Stimulated activated naive CD4-positive, alpha-beta T cell treated with Interleukin-2 at 50 U/mL for 16 hours (primary cell): ENCODE measurements around the gene DCP1B.

Experiments
- DNase-seq: peaks from one replicate; lab custom pipeline; 2025; lab: John Stamatoyannopoulos, UW

The DCP1B gene

GRCh38 chr12:2017546-2018337 lies 13.5 kb upstream of the DCP1B start:
- DNase-seq: no peak

GRCh38 chr12:2016862-2017545 lies 12.7 kb upstream of the DCP1B start:
- no peak for DNase-seq

DNA sequence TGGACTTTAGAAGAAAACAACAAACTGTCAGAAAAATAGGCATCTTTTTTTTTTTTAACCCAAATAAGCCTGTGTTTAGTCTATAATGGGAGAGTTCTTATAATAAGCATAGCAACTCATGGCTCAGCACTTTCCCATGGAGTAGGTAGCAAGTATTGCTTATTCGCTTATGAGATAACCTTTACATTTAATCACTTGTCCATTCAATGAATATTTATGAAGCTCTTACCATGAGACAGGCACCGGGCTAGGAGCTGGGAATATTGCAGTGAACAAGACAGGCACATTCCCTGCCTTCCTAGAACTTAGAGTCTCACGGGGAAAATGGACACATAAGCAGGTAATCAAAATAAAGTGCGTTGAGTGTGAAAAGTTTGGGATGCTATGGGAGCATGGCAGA lies 10.0 kb upstream of the DCP1B start:
- DNase-seq: no peak

DNA sequence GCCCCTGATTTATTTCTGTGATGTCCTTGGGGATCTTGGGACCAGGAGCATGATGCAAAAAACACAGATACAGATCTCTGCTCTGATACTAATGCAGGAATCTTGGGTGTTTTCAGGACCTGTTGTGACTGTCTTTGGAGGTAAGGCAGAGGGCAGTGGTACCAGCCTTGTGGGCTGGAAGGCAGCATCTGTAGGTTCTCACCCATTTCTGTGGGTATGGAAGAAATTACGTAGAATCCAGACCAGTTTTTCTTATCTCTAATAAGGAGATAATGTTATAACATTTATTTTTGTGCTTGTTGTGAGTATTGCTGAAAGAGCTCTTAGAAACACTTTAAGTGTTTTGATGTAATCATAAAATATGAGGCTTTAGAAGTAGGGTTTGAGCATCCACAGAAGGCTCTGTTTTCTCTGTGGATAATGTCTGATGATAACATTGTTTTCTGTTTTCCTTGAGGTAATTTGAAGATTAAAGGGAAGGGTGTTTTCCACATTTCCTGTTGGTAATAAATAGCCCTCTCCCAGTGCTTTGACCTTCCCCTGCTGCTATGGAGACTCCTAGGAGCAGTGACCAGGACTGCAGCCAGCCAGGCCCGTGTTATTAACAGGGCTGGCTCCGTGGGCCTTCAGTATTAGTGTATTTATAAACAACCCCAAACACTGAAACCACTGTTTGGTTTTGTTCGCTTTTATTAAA lies 9.4 kb upstream of the DCP1B start:
- no peak for DNase-seq

GRCh38 chr12:2013086-2013485 lies 8.8 kb upstream of the DCP1B start:
- DNase-seq: no peak

DNA sequence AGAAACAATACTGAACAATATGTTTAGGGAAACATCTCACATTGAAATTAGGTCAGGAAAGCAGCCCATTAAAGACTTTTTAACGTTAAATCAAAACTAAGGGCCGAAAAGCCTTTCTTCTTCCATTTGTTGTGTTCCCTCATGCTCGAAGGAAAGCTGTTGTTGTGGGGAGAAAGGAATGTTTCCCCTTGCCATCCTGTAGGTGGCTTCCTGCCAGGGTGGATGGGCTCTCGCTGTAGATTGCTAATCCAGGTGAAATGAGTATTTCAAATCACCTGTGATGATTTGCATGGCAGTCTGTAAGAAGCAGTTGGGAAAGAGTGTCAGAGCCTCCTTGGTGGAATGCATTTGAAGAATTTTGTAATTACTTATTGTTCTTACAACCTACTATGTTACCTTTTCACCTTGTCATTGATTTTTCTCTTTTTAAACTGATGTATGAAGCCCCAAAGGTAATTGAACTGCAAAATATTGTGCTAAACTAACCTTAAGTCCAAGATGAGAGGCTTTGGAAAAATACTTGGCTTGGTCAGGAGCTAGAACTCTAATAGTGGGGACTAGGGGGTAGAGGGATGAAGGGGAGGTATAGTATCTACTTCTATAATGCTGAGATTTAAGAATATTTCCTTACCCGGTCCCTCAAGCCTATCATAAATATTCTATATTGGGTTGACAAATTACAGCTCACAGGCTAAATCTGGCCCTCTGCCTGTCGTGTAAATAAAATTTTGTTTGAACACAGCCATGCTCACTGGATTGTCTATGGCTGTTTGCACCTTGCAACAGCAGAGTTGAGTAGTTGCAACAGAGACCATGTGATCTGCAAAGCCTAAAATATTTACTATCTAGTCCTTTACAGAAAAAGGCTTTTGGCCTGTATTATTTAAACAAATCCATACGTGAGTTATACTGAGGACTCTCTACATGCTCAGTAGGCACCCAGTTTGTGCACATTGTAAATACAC lies 7.7 kb upstream of the DCP1B start:
- DNase-seq: no peak

GRCh38 chr12:2009623-2010022 lies 5.4 kb upstream of the DCP1B start:
- no peak for DNase-seq

- DNase-seq: no peak
These were observed 4.4 kb upstream of the DCP1B start for GRCh38 chr12:2008677-2009076.

GRCh38 chr12:2003676-2004112 lies 563 bp downstream of the DCP1B start:
- no peak for DNase-seq

DNA sequence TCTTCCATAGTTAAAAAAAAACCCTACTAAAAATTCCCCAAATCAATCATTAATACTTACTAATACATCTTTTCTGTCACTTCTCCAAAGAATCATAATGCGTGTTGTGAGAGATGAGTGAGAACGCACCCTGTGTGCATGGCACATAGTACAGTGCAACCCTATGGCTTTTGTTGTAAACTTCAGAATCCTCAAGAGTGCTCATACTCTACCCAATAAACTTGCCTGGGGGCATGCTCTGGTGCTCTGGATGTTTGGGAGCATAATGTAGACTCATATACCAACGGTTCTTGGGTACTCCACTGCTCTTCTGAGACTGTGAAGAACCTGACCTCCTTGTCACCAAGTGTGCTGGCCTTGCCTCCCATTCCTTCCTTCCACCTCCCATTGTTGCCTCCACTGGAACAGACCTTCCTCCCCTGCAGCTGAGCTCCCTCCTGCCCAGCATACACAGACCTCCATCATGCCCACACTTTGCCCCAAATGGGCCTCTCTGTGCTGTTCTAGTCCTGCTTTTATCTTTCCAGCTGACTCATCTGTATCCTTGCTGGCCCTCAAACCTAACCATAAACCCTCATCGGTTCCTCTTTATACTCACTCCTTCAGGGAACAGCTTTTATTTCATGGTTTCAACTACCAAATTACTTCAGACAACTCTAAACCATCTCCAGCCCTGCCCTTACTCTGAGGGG lies 8.9 kb downstream of the DCP1B start:
- DNase-seq: no peak

DNA sequence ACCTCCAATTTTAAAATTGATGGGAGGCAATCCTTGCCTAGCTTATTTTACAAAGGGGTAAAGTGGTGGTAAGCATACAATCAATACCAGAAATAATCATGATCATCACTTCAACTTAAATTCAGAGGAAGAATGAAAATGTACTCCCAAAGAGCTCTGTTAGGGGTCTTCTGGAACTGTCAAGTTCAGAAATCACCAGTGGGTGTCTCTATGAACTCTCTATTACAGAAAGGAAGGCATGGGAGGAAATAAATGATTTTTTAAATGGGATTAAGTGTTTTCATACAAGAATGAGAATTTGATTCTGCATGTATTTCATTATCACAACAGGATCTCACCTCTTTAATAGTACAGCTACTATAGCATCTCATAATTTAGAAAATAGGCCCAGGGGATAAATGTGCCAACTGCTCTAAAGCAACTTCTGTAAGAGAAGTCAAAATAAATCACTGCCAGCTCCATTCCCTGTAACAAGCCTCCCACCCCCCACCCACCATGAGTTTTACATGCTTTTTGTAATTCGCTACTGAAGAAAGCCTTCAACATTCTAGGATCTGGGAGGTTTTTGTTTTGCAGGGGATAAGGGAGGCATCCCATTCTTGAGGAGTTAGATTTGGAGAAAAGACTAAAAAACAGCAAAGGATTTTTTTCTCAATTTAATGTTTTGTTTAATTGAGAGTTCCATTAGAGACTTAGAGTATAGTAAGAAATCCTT lies 9.7 kb downstream of the DCP1B start:
- no peak for DNase-seq

GRCh38 chr12:1993871-1994371 lies 10.3 kb downstream of the DCP1B start:
- DNase-seq: no peak

DNA sequence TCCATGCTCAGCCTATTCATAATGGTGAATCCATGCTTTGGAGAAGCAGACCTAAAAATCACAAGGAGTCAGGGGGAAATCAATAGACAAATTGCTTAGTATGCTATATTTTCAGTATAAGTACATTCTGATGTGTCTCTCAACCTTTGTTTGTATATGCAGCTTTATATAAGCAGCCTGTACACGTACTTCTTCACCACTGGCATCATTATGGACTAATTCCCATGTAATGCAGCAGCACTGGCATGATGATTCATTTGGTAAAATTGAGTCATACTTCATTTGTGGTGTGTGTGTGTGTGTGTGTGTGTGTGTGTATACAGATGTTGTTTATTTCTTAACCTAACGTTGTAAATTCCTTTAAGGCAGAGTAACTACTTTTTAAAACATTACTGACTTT lies 10.9 kb downstream of the DCP1B start:
- DNase-seq: no peak

- no peak for DNase-seq
These were observed 11.5 kb downstream of the DCP1B start for GRCh38 chr12:1992732-1993131.

GRCh38 chr12:1989111-1989510 lies 15.1 kb downstream of the DCP1B start:
- DNase-seq: no peak

- no peak for DNase-seq
These were observed 19.5 kb downstream of the DCP1B start for GRCh38 chr12:1984759-1985158.

DNA sequence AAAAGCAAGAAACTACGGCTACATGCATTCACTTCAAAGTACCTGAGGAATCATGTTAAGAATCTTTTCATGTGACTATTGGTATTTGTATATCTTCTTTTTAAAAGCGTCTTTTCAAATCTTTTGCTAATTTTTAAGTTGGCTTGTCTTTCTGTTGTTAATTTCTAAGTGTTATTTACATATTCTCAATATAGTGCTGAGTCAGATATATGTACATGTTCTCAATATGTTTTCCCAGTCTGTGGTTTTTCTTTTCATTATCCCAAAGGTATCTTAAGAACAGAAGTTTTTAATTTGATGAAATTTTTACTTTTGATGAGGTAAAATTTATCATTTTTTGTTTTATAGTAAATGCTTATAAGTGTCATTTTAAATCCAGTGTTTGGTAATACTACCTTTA lies 24.0 kb downstream of the DCP1B start:
- DNase-seq: no peak

GRCh38 chr12:1978078-1978862 lies 26.0 kb downstream of the DCP1B start:
- no peak for DNase-seq

DNA sequence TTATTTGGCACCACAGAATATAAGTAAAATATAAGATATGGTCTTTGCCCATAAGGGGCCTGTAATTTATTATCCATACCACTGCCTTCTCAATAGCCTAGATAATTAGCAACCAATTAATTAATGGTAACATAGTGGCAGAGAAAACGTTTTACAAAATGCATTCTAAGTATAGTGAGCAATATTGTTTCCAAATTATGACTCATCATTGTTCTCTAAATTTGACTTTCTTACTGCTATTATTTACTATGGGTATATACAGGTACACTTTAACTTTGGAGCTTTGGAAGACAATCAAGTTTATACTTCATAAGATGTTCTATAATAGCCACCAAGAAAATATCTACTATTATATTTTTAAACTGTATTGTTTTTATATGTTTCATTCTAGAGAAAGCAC lies 26.7 kb downstream of the DCP1B start:
- DNase-seq: no peak

DNA sequence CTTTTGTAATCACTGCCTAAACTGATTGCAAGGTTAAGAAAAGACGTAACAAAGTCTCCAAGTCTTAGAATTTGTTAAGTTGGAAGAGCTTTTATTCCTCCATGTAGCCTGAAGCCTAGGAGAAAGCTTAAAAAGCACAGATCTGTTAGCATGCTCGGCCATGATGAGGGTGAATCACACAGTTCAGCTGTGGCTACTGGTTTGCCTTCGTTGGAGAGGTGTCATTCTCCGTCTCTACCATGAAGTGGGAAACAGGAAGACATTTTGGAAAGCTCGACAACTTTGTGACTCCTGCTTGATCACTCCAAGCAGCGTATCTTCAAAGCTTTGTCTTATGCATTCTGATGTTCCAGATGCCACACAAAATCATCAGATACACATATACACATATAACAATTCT lies 27.1 kb downstream of the DCP1B start:
- no peak for DNase-seq
